ENCODE data around the gene KCNN3.

Gene KCNN3

DNA sequence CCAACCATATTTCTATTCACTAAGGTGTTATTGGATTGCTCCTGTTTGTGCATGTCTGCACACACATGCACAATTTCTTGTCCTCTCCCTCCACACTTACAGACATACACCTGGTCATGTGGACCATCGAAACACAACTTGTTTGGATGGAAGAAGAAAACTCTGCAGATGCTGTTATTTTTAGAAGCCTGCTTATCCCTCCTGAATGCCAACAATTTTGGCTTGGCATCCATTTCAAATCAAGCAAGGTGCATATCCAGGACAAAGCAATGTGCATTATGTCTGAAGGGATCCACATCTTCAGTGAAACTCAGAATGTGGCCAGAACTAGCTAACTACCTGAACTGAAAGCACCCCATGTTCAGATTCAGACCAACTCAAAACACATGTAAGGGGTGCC, 163.2 kb downstream of the KCNN3 start:
- H3K4me3 ChIP-seq (ENCODE audit: low read depth in 1 of 2, low read length in 1 of 2) = no peak overlapping the region
- no peaks in the 10 kb centered on the region for H3K9me3 ChIP-seq
- H3K36me3 ChIP-seq = no peaks in the 10 kb centered on the region
- H3K27ac ChIP-seq = no peak overlapping the region
- no peaks in the 10 kb centered on the region for H3K4me1 ChIP-seq (ENCODE audit: control insufficient read depth in 1 of 2, insufficient read depth in 1 of 2, low read depth in 1 of 2, low read length in 1 of 2)
- TF ChIP-seq, protein P1, sequence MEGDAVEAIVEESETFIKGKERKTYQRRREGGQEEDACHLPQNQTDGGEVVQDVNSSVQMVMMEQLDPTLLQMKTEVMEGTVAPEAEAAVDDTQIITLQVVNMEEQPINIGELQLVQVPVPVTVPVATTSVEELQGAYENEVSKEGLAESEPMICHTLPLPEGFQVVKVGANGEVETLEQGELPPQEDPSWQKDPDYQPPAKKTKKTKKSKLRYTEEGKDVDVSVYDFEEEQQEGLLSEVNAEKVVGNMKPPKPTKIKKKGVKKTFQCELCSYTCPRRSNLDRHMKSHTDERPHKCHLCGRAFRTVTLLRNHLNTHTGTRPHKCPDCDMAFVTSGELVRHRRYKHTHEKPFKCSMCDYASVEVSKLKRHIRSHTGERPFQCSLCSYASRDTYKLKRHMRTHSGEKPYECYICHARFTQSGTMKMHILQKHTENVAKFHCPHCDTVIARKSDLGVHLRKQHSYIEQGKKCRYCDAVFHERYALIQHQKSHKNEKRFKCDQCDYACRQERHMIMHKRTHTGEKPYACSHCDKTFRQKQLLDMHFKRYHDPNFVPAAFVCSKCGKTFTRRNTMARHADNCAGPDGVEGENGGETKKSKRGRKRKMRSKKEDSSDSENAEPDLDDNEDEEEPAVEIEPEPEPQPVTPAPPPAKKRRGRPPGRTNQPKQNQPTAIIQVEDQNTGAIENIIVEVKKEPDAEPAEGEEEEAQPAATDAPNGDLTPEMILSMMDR (IDR thresholded peaks at IDR 0.05) = no peak
- H3K27me3 ChIP-seq = peaks cover 41% of the 10 kb centered on the region

DNA sequence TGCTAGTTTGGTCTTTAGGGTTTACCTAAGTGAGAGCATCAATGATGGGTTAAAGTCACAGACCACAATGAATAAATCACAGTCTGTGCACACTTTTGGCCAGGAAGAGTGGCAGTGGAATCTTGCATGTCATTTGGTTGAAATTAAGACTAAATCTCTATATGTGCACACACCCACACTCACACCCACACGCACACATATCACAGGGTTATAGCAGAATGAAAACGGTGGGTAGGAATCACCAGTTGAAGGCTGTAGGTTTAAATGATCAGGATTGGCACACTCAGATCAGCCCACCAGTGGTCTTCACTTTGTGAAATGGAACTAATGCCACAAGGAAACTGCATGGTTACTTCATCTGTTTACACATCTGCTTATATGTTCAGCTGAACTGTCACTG, 164.5 kb downstream of the KCNN3 start:
- no peaks in the 10 kb centered on the region for H3K9me3 ChIP-seq
- H3K27me3 ChIP-seq = peaks cover 41% of the 10 kb centered on the region

DNA sequence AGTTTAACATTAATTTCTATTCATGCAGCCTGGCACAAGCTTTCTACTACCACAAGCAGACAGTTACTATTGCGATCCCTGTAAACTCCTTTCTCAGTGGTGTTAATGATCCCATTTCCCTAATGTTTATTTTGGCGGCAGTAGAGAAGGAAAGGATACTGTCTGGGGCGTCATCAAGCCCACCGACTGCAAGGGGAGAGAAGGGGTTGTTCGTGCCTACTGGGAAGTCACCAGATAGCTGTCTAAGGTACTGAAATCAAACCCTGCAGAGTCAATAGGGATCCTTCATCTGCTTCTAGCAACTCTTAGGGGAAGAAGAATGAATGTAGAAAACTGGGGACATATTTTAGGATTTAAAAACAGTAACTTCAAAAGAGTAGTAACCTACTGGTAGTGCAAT, 166.9 kb downstream of the KCNN3 start:
- Histone ChIP-seq H3K9me3 (no peaks in the 10 kb centered on the region), H3K36me3 (no peaks in the 10 kb centered on the region), H3K4me3 (ENCODE audit: low read depth in 1 of 2, low read length in 1 of 2) (no peak overlapping the region), H3K4me1 (ENCODE audit: control insufficient read depth in 1 of 2, insufficient read depth in 1 of 2, low read depth in 1 of 2, low read length in 1 of 2) (no peaks in the 10 kb centered on the region), H3K27ac (no peak overlapping the region), H3K27me3 (peaks cover 41% of the 10 kb centered on the region)
- TF ChIP-seq, protein P1 (IDR thresholded peaks at IDR 0.05) = no peak

More for the DNA sequence above, 164.5 kb downstream of the KCNN3 start:
- TF ChIP-seq, protein P1 (IDR thresholded peaks at IDR 0.05) = no peak
- Histone ChIP-seq H3K27ac (no peak overlapping the region), H3K36me3 (no peaks in the 10 kb centered on the region), H3K4me1 (ENCODE audit: control insufficient read depth in 1 of 2, insufficient read depth in 1 of 2, low read depth in 1 of 2, low read length in 1 of 2) (no peaks in the 10 kb centered on the region), H3K4me3 (ENCODE audit: low read depth in 1 of 2, low read length in 1 of 2) (no peak overlapping the region)

DNA sequence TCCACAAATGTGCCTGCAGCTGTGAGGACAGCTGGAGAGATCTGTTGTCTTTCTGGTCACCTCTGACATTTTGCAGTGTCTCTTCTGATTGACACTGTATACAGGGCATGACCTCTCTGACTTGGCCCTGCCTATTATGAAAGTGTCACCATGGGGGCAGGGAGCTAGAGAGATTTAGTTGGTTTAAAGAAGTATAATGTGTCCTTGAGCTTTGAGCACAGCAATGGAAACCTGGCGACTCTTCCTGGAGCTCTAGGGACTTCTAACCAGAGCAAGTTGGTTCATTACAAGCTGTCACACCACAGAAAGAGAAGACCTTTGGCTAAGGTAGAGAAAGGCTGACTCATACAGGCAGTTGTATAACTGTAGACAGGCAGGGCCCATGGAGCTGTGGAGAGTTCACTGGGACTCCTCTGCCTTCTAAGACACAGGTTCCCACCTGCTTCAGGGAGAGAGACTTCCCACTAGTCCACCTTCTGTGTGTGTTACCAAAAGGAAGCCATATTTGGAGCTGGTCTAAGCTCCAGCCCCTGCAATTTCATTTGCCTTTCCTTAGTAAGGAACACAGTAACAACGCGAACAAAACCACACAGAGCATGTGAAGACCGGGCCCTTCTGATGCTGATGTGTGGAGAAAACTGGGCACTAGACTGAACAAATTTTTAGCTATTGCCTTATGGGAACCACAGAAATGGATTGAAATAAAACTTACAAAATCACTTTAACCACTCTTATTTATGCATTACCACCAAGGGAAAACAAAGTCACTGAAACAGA, 171.6 kb downstream of the KCNN3 start:
- H3K4me1 ChIP-seq (ENCODE audit: control insufficient read depth in 1 of 2, insufficient read depth in 1 of 2, low read depth in 1 of 2, low read length in 1 of 2) = no peaks in the 10 kb centered on the region
- H3K27me3 ChIP-seq = peaks cover 19% of the 10 kb centered on the region
- H3K27ac ChIP-seq = no peak overlapping the region
- H3K9me3 ChIP-seq = no peaks in the 10 kb centered on the region
- H3K36me3 ChIP-seq = no peaks in the 10 kb centered on the region
- H3K4me3 ChIP-seq (ENCODE audit: low read depth in 1 of 2, low read length in 1 of 2) = no peak overlapping the region
- TF ChIP-seq, protein P1 (IDR thresholded peaks at IDR 0.05) = no peak

DNA sequence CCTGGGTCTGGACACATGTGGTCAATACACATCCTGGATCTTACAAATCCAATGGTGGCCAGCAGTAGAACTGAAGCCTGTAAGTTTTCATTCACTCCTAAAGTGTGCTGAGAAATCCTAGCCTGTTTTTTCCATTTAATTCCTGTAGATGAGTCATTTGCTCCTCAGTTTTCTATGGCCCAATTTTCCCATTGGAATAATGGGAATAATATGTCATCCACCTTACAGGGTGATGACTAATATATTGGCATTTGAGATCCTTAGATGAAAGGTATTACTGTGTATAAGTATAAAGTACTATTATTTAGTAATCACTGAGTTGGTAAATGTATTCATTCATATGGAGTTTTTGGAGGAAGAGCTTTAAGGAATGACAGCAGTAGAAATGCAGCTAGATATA, 172.4 kb downstream of the KCNN3 start:
- Histone ChIP-seq H3K27ac (no peak overlapping the region), H3K36me3 (no peaks in the 10 kb centered on the region), H3K27me3 (peaks cover 19% of the 10 kb centered on the region), H3K9me3 (no peaks in the 10 kb centered on the region), H3K4me1 (ENCODE audit: control insufficient read depth in 1 of 2, insufficient read depth in 1 of 2, low read depth in 1 of 2, low read length in 1 of 2) (no peaks in the 10 kb centered on the region), H3K4me3 (ENCODE audit: low read depth in 1 of 2, low read length in 1 of 2) (no peak overlapping the region)
- TF ChIP-seq, protein P1 (IDR thresholded peaks at IDR 0.05) = no peak
